Measurements from ENCODE around the gene SREBF2.

The SREBF2 gene

GRCh38 chr22:41913842-41914534 is 81.1 kb downstream of the SREBF2 start:
- H3K4me3 ChIP-seq (ENCODE audit: low read length in 2 of 2): no peak overlapping the region
- H3K27me3 ChIP-seq (ENCODE audit: control insufficient read depth in 2 of 2, insufficient read depth in 2 of 2, low read length in 2 of 2): peaks cover 56 to 60% of the 10 kb centered on the region in 2 donors

GRCh38 chr22:41914611-41915034 is 81.7 kb downstream of the SREBF2 start:
- Histone ChIP-seq H3K27me3 (ENCODE audit: control insufficient read depth in 2 of 2, insufficient read depth in 2 of 2, low read length in 2 of 2) (peaks cover 52 to 59% of the 10 kb centered on the region in 2 donors), H3K4me3 (ENCODE audit: low read length in 2 of 2) (peak overlapping the region; percentile 16 to 26), H3K4me1 (ENCODE audit: control insufficient read depth in 2 of 2, insufficient read depth in 2 of 2, low read length in 2 of 2) (peaks cover 17 to 31% of the 10 kb centered on the region in 2 donors), H3K9me3 (ENCODE audit: control insufficient read depth in 2 of 2, low read length in 2 of 2) (no peaks in the 10 kb centered on the region), H3K9ac (ENCODE audit: low read depth in 1 of 2, low read length in 2 of 2) (no peak overlapping the region), H3K36me3 (ENCODE audit: control insufficient read depth in 2 of 2, insufficient read depth in 2 of 2, low read length in 2 of 2) (no peaks in the 10 kb centered on the region), H3K27ac (ENCODE audit: low read depth in 2 of 2, low read length in 2 of 2) (no peak overlapping the region)

More at GRCh38 chr22:41913842-41914534, 81.1 kb downstream of the SREBF2 start:
- Histone ChIP-seq H3K27ac (ENCODE audit: low read depth in 2 of 2, low read length in 2 of 2) (no peak overlapping the region), H3K4me1 (ENCODE audit: control insufficient read depth in 2 of 2, insufficient read depth in 2 of 2, low read length in 2 of 2) (peaks cover 11 to 25% of the 10 kb centered on the region in 2 donors), H3K9ac (ENCODE audit: low read depth in 1 of 2, low read length in 2 of 2) (no peak overlapping the region), H3K36me3 (ENCODE audit: control insufficient read depth in 2 of 2, insufficient read depth in 2 of 2, low read length in 2 of 2) (no peaks in the 10 kb centered on the region), H3K9me3 (ENCODE audit: control insufficient read depth in 2 of 2, low read length in 2 of 2) (no peaks in the 10 kb centered on the region)

- H3K36me3 ChIP-seq (ENCODE audit: control insufficient read depth in 2 of 2, insufficient read depth in 2 of 2, low read length in 2 of 2): no peaks in the 10 kb centered on the region
- H3K27ac ChIP-seq (ENCODE audit: low read depth in 2 of 2, low read length in 2 of 2): no peak within 1 kb of the TSS
- no peaks in the 10 kb centered on the region for H3K9me3 ChIP-seq (ENCODE audit: control insufficient read depth in 2 of 2, low read length in 2 of 2)
- peaks cover 18 to 32% of the 10 kb centered on the region in 2 donors for H3K4me1 ChIP-seq (ENCODE audit: control insufficient read depth in 2 of 2, insufficient read depth in 2 of 2, low read length in 2 of 2)
- H3K9ac ChIP-seq (ENCODE audit: low read depth in 1 of 2, low read length in 2 of 2): no peak within 1 kb of the TSS
- peaks cover 52 to 59% of the 10 kb centered on the region in 2 donors for H3K27me3 ChIP-seq (ENCODE audit: control insufficient read depth in 2 of 2, insufficient read depth in 2 of 2, low read length in 2 of 2)
- H3K4me3 ChIP-seq (ENCODE audit: low read length in 2 of 2): peak within 1 kb of the TSS; percentile 16 to 44
Observed at GRCh38 chr22:41915035-41915785, 82.3 kb downstream of the SREBF2 start, which contains the start of gene SHISA8. Gene SHISA8 (minus strand): TSS chr22:41915074. CDS start chr22:41914667, 407 bp downstream.

- Histone ChIP-seq H3K9me3 (ENCODE audit: control insufficient read depth in 2 of 2, low read length in 2 of 2) (no peaks in the 10 kb centered on the region), H3K4me3 (ENCODE audit: low read length in 2 of 2) (no peak overlapping the region), H3K27ac (ENCODE audit: low read depth in 2 of 2, low read length in 2 of 2) (no peak overlapping the region), H3K36me3 (ENCODE audit: control insufficient read depth in 2 of 2, insufficient read depth in 2 of 2, low read length in 2 of 2) (no peaks in the 10 kb centered on the region), H3K4me1 (ENCODE audit: control insufficient read depth in 2 of 2, insufficient read depth in 2 of 2, low read length in 2 of 2) (peaks cover 15 to 27% of the 10 kb centered on the region in 2 donors), H3K9ac (ENCODE audit: low read depth in 1 of 2, low read length in 2 of 2) (no peak overlapping the region), H3K27me3 (ENCODE audit: control insufficient read depth in 2 of 2, insufficient read depth in 2 of 2, low read length in 2 of 2) (peaks cover 49 to 56% of the 10 kb centered on the region in 2 donors)
Observed at GRCh38 chr22:41915786-41916493, 83.0 kb downstream of the SREBF2 start.

GRCh38 chr22:41916745-41917358 is 83.9 kb downstream of the SREBF2 start:
- H3K4me1 ChIP-seq (ENCODE audit: control insufficient read depth in 2 of 2, insufficient read depth in 2 of 2, low read length in 2 of 2): peaks cover 15 to 23% of the 10 kb centered on the region in 2 donors
- peaks cover 43 to 47% of the 10 kb centered on the region in 2 donors for H3K27me3 ChIP-seq (ENCODE audit: control insufficient read depth in 2 of 2, insufficient read depth in 2 of 2, low read length in 2 of 2)
- H3K4me3 ChIP-seq (ENCODE audit: low read length in 2 of 2): no peak overlapping the region
- H3K36me3 ChIP-seq (ENCODE audit: control insufficient read depth in 2 of 2, insufficient read depth in 2 of 2, low read length in 2 of 2): no peaks in the 10 kb centered on the region
- H3K27ac ChIP-seq (ENCODE audit: low read depth in 2 of 2, low read length in 2 of 2): no peak overlapping the region
- no peaks in the 10 kb centered on the region for H3K9me3 ChIP-seq (ENCODE audit: control insufficient read depth in 2 of 2, low read length in 2 of 2)
- no peak overlapping the region for H3K9ac ChIP-seq (ENCODE audit: low read depth in 1 of 2, low read length in 2 of 2)

GRCh38 chr22:41917375-41917902 is 84.5 kb downstream of the SREBF2 start:
- H3K27me3 ChIP-seq (ENCODE audit: control insufficient read depth in 2 of 2, insufficient read depth in 2 of 2, low read length in 2 of 2): peaks cover 37 to 41% of the 10 kb centered on the region in 2 donors
- H3K4me1 ChIP-seq (ENCODE audit: control insufficient read depth in 2 of 2, insufficient read depth in 2 of 2, low read length in 2 of 2): peaks cover 15 to 23% of the 10 kb centered on the region in 2 donors
- H3K9me3 ChIP-seq (ENCODE audit: control insufficient read depth in 2 of 2, low read length in 2 of 2): no peaks in the 10 kb centered on the region
- no peak overlapping the region for H3K9ac ChIP-seq (ENCODE audit: low read depth in 1 of 2, low read length in 2 of 2)
- H3K36me3 ChIP-seq (ENCODE audit: control insufficient read depth in 2 of 2, insufficient read depth in 2 of 2, low read length in 2 of 2): no peaks in the 10 kb centered on the region
- H3K27ac ChIP-seq (ENCODE audit: low read depth in 2 of 2, low read length in 2 of 2): no peak overlapping the region
- no peak overlapping the region for H3K4me3 ChIP-seq (ENCODE audit: low read length in 2 of 2)

GRCh38 chr22:41917903-41918791 is 85.2 kb downstream of the SREBF2 start:
- Histone ChIP-seq H3K27ac (ENCODE audit: low read depth in 2 of 2, low read length in 2 of 2) (no peak overlapping the region), H3K4me1 (ENCODE audit: control insufficient read depth in 2 of 2, insufficient read depth in 2 of 2, low read length in 2 of 2) (peaks cover 15 to 23% of the 10 kb centered on the region in 2 donors), H3K9ac (ENCODE audit: low read depth in 1 of 2, low read length in 2 of 2) (no peak overlapping the region), H3K9me3 (ENCODE audit: control insufficient read depth in 2 of 2, low read length in 2 of 2) (no peaks in the 10 kb centered on the region), H3K4me3 (ENCODE audit: low read length in 2 of 2) (no peak overlapping the region), H3K27me3 (ENCODE audit: control insufficient read depth in 2 of 2, insufficient read depth in 2 of 2, low read length in 2 of 2) (peaks cover 30 to 34% of the 10 kb centered on the region in 2 donors), H3K36me3 (ENCODE audit: control insufficient read depth in 2 of 2, insufficient read depth in 2 of 2, low read length in 2 of 2) (no peaks in the 10 kb centered on the region)

- Histone ChIP-seq H3K4me3 (ENCODE audit: low read length in 2 of 2) (peak overlapping the region; percentile 65 to 72), H3K9me3 (ENCODE audit: control insufficient read depth in 2 of 2, low read length in 2 of 2) (no peaks in the 10 kb centered on the region), H3K27ac (ENCODE audit: low read depth in 2 of 2, low read length in 2 of 2) (peak overlapping the region in 1 of 2 donors; percentile 77), H3K4me1 (ENCODE audit: control insufficient read depth in 2 of 2, insufficient read depth in 2 of 2, low read length in 2 of 2) (peaks cover 15 to 22% of the 10 kb centered on the region in 2 donors), H3K9ac (ENCODE audit: low read depth in 1 of 2, low read length in 2 of 2) (peak overlapping the region; percentile 58 to 65), H3K36me3 (ENCODE audit: control insufficient read depth in 2 of 2, insufficient read depth in 2 of 2, low read length in 2 of 2) (no peaks in the 10 kb centered on the region), H3K27me3 (ENCODE audit: control insufficient read depth in 2 of 2, insufficient read depth in 2 of 2, low read length in 2 of 2) (peaks cover 23 to 30% of the 10 kb centered on the region in 2 donors)
Observed at GRCh38 chr22:41919357-41920224, 86.7 kb downstream of the SREBF2 start.

All from mucosa of rectum (tissue), 2 donors.